NOMO-1 (cell line): ENCODE measurements around the gene TRIM31.
A peak's percentile ranks its signal among the peaks of the same experiment; 100 is the strongest.
"Not testable (repeated sequence)": the region's sequence is repeated elsewhere in the genome, so short reads cannot be mapped to it uniquely, and the experiment has no call there.

Source experiments
- DNase-seq, 2 experiments: peaks; one replicate each; lab custom pipeline; 2025; ENCODE audit not compliant: unreplicated experiment in 2 of 2; lab: John Stamatoyannopoulos, UW

The TRIM31 gene

DNA sequence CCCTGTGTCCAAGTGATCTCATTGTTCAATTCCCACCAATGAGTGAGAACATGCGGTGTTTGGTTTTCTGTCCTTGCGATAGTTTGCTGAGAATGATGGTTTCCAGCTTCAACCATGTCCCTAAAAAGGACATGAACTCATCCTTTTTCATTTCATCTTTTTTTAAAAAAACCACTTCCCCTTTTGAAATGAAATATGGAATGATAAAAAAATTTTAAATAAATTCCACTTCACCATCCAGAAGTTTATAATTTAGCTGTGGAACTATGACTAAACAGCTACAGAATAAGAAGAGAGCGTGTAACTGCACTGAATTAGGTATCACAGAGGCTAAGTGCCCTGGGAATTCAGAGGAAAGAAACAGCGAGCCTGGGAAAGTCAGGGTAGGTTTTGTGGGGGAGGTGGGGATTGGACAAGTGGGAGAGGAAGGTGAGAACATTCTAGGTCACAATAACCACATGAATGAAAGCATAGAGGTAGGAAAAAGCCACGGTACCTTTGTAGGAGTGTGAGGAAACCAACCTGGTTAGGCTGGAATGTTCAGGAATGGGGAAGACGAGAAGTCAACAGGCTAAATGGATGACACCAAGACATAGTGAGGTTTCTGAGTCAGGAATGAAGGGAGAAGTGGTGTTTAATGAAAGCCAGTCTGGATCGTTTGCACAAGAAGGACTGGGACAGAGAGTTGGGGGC lies 37.1 kb upstream of the TRIM31 start:
- DNase-seq: no peak

DNA sequence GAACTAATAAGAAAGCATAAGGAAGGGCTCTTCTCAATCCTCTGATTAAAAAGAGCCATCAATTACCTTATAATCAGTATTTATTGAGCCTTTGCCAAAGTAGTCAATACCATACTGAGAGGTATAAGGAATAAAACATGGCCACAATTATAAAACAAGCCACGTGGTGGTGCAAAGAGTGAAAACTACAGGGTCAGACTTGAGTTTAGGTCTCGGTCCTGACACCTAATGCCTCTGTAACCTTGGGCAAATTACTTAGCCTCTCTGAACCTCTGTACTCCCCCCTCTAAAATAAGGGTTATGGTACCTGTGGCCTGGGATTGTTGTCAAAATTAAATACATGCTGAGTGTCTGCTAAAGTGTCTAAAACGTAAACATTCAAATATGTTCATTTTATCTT lies 36.3 kb upstream of the TRIM31 start:
- no peak for DNase-seq

DNA sequence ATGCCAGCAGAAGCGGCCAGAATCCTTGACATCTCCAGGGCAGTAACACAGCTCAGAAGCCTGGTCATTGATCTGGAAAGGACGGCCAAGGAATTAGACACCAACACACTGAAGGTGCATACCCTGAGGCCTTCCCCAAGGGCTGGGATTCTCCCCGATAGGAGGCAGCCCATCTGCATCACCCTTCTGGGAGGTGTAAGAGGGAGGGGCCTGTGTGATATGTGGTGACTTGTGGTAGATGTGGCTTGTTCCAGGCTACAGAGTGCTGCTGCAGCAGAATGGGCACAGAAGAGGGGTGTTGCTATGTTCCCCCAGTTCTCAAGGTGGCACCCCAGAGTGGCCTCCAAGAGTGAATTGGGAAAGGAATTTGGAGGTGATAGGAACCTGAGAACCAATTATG lies 34.2 kb upstream of the TRIM31 start:
- DNase-seq: no peak

DNA sequence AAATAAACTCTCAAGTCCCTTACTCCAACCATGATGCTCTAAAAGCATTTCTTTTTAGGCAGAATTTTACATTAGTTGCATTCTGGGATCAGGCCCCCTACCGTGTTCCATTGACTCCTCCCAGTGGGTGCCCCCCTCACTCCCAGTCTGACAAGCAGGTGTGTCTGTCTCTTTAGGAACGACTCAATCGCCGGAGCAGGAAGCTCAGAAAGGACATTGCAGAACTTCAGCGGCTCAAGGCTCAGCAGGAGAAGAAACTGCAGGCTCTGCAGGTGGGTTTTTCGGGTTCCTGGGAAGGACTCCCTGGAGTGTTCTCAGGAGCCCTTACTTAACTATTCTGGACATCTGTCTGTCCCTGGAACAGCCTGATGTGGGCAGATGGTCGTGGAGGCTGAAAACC lies 32.9 kb upstream of the TRIM31 start:
- DNase-seq: no peak

DNA sequence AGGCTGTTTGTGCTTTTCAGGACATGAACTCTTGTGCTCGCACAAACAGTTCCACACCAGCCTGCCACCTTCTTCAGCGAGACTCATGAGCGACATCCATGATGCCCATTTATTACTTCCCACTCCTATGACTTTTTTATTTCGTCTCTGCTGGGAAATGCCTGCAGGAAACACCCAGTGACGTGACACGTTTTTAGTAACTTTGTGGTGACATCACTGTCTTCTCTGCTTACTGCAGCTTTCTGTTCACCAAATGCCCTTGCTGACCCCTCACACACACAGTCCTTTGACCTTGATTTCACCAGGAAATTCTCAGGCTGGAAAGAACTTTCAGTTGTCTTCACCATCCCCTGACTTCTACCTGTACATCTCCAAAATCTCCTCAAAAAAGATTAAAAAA lies 31.9 kb upstream of the TRIM31 start:
- no peak for DNase-seq

DNA sequence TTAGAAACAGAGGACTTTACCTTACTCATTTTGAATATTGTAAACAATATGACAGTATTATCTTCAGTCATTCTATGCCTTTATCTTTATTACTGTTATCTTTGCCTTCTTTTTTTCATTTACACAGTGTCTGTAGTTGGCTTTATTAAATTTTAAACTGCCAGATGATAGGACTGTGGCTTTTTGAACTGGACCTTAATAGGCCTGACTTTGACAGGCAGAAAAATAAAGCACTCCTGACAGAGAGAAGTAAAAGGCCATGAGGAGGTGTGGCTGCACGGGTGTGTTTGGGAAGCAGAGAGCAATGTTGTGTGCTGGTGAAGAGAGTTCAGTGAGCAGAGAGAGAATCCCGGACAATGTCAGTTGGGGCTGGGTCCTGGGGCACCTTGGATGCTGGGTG lies 30.9 kb upstream of the TRIM31 start:
- no peak for DNase-seq

DNA sequence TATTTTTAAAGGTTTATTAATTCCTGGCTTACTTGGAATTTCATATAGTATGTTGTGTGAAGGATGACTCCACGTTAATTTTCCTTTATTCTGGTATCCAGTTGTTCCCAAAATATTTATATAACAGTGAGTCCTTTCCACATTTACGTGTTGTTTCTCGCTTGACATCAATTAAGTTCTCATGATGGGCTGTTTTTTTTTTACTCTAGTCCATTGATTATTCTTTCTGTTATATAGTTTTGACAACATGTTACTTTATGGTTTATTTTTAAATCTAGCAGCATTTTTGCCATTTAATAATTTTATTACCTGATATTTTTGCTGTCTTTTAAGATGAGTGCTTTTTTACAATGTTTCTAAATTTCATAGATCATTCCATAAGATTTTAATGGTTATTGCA lies 29.8 kb upstream of the TRIM31 start:
- DNase-seq: no peak

DNA sequence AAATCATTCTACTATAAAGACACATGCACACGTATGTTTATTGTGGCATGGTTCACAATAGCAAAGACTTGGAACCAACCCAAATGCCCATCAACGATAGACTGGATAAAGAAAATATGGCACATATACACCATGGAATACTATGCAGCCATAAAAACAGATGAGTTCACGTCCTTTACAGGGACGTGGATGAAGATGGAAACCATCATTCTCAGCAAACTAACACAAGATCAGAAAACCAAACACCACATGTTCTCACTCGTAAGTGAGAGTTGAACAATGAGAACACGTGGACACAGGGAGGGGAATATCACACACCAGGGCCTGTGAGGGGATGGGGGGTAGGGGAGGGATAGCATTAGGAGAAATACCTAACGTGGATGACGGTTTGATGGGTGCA lies 27.4 kb upstream of the TRIM31 start:
- not testable (repeated sequence) for DNase-seq

DNA sequence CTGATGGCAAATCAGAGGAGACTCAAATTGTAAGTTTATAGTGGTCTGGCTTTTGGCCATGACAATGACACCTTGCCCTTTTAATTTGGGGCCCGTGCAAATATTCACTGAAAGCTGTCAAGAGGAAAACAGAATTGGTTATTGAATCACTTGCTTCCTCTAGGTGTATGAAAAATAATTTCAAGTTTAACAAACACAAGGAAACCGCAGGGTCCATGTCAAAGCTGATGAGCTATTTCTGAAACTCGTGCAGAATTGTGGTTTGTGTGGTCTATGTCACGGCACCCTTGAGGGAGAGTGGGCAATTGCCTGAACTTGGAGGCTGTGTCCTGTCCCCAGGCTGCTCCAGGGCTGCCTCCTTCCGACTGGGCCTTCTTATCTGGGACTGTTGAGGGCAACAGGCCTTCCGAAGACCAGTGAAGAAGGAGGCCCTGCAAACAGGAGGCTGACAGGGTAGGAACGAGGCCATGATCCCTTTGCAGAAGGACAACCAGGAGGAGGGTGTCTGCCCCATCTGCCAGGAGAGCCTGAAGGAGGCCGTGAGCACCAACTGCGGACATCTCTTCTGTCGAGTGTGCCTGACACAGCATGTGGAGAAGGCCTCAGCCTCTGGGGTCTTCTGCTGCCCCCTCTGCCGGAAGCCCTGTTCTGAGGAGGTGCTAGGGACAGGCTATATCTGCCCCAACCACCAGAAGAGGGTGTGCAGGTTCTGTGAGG lies 23.8 kb upstream of the TRIM31 start:
- no peak for DNase-seq

DNA sequence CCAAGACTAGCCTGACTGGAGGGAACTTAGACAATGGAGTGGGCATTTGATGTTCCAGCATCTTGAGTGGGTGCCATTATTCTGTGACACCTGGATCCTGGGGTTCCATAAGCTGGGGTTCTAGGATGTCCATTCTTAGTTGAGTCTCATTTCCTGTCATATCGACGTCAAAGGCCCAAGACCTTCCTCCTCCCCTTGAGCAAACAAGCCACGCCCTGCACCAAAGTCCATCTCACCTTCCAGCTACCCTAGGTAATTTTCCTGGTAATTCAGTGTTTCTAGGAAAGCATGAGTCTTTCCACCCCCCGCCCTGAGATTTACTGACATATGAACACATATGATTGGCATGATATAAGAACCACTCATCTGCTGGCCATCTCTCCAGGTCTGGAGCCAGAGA lies 22.9 kb upstream of the TRIM31 start, which contains the start of gene TRIM40:
TRIM40 (plus strand) TSS at position 384 of the 400 bp plus-strand sequence. CDS start 897 bp downstream, outside the sequence.
- DNase-seq: no peak

DNA sequence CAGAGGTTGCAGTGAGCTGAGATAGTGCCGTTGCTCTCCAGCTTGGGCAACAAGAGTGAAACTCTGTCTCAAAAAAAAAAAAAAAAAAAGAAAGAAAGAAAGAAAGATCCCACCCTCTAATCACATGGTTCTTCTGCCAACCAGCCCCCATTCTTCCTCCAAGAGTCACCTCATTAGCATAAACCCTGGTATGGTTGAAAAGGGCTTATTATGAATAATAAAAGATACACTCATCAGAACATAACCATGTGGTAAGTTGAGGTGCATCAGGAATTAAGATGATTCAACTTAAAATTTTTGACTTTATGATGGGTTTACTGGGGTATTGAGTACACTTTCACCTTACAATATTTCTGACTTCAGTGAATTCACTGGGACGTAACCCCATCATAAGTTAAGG lies 22.3 kb upstream of the TRIM31 start:
- no peak for DNase-seq

DNA sequence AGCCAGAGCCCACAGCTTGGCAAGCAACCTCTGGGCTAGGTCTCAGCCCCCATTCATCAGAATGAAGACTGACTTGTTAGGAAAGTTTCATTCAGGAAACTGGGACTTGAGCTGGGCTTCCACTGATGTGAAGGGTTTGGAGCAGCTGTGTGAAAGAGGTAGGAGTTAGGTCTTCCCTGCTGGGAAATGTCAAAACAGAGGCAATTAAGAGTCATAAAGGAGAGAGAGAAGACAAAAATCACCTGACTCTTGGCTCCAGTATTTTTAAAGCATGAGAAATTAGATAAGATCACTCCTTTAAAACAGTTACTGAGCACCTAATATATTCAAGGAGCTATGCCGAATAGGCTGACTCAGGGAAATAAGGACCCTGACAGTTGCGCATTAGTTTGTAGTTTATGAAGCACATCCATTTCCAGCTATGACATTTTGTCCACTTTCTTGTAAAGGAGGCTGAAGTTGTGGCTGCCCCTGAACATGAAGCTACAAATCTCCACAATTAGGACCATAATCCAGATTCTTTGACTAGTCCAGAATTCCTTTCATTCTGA lies 19.1 kb upstream of the TRIM31 start:
- DNase-seq: no peak

DNA sequence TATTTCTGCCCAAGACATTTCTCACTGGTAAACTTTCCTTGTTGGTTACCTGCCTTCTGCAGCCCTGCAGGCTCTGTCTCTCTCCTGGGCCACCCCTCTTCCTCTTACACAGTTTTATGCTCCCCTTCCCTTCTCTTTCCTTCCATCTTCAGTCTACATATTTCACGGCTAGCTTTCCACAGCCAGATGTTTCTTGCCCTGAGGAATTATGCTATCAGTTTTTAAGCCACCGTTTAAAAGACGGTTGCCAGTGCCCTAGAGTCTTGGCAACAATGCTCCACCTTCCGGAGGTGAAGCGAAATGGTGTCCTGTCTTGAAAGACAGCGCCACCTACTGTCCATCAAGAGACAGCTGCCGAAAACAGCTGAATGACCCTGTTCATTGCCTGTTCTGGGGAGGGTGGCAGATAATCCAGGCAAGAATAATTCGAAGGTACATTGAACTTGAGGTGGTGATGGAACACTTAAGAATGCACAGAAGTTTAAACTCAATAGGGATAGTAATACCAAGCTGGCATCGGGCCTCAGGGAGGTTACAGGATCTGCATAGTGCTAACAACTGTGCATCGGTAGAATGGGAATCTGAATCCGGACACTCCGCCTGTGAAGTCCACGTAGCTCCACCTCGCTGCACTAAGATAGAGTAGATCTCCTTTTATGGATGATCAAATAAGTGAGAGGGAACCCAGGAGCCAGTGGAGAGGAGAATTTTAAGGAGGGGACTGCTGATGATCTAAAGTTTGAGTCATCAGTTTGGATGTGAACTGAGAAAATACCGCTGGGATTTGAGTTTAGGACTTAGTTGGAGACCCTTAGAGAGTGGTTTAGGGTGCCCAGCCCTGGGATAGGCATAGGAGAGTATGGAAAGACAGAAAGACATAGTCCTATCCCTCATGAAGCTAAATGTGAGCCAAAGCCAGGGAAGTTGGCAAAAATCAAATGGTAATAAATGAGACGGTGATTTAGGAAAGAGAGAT lies 18.3 kb upstream of the TRIM31 start:
- peak; percentile 47 to 83 for DNase-seq

DNA sequence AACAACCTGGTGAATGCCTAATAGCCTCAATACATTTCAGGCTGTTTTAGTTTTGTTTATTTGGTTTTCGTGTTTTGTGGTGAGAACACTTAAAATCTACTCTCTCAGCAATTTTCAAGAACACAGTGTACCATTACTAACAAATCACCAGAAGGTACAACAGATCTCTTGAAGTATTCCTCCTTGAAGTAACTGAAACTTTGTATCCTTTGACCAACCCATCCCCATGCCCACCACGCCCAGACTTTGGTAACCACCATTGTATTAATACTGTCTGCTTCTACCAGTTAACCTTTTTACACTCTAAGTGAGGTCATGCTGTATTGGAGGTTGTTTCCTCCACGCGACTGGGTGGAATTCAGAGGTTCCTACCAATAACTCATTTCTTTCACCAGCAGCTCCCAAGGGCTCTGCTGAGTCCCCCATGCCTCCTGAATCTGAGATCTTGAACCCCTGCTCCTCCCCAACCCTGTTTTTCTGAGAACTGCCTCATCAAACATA lies 17.3 kb upstream of the TRIM31 start:
- DNase-seq: no peak

DNA sequence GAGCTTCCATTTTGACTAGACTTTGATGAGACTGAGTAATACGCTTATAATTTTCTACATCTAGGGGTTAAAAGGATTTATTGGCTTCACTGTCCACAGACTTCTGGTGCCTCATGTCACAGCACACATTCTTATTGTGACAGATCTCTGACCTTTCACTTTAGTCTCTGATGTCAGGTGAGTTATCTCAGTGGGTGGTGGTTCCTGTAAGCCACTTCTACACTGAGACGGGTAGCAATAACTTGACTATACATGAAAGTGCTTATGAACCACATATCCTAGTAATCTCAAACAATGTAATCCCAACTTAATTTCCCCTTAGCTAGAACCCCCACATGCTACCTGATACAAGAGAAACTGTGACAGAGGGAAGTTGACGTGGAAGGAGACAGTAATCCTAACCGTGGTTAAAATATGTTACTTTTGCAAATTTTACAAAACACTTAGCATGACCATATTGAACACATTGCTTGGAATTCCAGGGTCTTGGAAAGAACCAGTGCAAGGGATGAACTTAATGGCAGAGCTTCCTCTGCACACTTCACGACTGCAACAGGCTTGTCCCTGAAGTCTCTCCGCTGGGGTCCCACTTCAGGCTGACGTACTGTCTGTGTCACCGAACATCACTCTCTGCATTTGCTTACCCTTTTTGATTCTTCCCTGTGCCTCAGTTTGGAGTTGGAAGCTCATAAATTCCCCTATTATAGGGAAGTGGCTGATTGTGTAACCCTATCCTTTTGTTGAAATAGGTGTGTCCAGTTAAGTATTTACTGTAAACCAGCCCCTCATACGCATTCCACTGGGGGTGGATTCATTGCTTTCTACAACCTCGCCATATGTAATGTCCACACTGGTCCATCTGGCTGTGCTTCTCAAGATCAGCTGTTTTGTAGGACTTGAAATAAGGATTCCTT lies 16.6 kb upstream of the TRIM31 start:
- no peak for DNase-seq

DNA sequence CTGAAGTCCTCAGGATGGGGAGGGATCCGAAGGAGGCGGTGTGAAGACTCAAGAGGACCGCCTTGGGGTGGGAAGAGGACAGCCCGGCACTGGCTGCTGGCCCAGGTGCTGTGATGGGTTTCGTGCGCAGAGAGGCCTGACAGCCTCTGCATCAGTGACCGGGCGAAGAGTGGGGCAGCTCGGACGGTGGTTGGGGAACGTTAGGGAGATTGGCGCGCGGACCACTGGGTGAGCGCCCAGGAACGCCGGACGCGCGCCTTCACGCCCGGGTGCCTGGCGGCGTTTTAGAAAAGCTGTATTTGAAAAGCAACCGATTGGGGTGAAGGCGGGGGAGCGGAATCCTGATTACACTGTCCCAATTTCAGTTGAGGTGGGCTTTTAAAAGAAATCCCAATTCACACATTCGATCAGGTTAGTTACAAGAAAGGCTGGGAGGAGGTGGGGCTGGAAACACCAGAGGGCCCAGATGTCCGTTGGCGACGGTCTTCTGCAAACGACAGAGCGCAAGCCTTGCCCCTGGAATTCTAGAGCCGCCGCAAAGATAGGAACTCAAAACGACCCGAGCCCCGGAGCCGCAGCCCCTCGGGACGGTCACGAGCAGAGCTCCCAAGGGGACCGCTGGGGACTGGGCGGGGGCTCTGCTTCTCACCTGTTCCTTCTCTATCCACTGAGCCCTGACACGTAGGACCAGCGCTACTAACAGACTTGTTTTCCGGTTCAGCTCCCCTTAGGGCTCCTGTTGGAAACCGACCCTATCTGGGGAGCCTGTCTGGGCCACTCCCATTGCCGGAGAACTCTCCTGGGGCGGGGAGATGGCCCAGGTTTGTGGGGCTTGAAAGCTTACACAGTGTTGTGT lies 14.6 kb upstream of the TRIM31 start:
- DNase-seq: no peak

DNA sequence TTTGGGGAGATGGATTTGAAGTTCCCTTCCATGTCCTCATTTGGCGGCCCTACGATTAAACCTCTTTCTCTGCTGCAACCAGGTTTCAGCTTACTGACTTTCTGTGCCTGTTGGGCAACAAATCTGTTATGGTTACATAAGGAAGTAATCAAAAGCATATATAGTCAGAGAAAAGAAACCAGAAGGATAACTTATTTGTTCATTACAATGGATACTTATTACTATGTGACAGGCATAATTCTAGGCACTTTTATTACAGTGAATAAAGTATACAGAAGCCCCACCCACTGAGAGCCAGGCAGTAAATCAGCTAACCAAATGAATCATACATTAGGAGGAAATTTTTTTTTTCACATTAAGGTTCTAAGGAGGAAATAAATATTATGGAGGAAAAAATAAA lies 9.6 kb upstream of the TRIM31 start:
- peak; percentile 22 to 69 for DNase-seq

DNA sequence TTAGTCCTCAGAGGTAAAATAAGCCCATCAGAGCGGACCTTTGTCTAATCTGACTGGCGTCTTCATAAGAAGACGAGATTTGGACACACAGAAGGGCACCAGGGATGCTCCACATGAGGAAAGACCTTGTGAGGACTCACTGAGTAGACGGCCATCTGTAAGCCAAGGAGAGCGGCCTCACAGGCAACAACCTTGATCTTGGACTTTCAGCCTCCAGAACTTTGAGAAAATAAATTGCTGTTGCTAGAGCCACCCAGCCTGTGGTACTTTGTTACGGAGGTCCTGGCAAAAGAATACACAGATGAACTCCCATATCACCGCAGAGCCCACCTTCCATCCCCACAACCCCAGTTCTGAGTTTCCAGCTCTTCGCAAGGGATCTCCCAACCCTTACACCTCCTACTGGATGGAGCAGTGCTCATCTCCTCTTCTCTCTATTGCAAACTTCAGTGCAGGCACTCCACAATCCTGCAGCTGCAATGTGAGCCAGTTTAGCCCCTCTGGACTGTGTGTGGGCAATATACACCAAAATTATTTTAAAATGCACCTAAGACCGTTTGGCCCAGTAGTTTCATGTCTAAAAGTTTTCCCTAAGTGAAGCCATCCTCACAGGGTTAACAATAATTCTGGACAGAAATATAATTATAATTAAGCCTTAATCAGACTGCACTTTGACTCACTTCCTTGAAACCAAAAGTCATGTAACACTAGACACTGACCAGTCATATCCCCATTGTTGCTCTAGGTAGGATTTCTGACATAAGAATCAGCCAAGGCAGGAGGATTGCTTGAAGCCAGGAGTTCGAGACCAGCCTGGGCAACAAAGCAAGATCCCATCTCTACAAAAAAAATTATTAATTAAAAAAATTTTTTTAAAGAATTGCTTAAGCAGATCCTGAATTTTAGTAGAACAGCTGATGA lies 8.8 kb upstream of the TRIM31 start:
- no peak for DNase-seq
